Mucosa of stomach (tissue), 1 donor: Measurements from ENCODE around the gene ANAPC16.
"Not testable (repeated sequence)": the region's sequence is repeated elsewhere in the genome, so short reads cannot be mapped to it uniquely, and the experiment has no call there.

Experiments used
- H3K27me3 ChIP-seq: one replicate; pipeline ENCODE4 v1.7.0; 2013; ENCODE audit warnings: mild to moderate bottlenecking, low read length; ENCODE audit not compliant: control insufficient read depth, insufficient read depth
- H3K36me3 ChIP-seq: one replicate; pipeline ENCODE4 v1.7.0; 2013; ENCODE audit warnings: low read length; ENCODE audit not compliant: control insufficient read depth, insufficient read depth
- H3K4me1 ChIP-seq: one replicate; pipeline ENCODE4 v1.7.0; 2013; ENCODE audit warnings: mild to moderate bottlenecking, low read length; ENCODE audit not compliant: control insufficient read depth, insufficient read depth
- H3K4me3 ChIP-seq: one replicate; pipeline ENCODE4 v1.7.0; 2013; ENCODE audit warnings: low read length
- H3K9ac ChIP-seq: one replicate; pipeline ENCODE4 v1.7.0; 2013; ENCODE audit warnings: mild to moderate bottlenecking, low read length, moderate library complexity
- H3K9me3 ChIP-seq: one replicate; pipeline ENCODE4 v1.7.0; 2013; ENCODE audit warnings: mild to moderate bottlenecking, low read length, moderate library complexity; ENCODE audit not compliant: control insufficient read depth
- donor health status: Pancreatic carcinoma.

Gene ANAPC16

GRCh38 chr10:72235544-72236279, 19.9 kb downstream of the ANAPC16 start:
- Histone ChIP-seq H3K4me3 (no peak overlapping the region), H3K36me3 (peaks cover 3% of the 10 kb centered on the region), H3K9me3 (no peaks in the 10 kb centered on the region), H3K27me3 (no peaks in the 10 kb centered on the region), H3K9ac (no peak overlapping the region), H3K4me1 (no peaks in the 10 kb centered on the region)

DNA sequence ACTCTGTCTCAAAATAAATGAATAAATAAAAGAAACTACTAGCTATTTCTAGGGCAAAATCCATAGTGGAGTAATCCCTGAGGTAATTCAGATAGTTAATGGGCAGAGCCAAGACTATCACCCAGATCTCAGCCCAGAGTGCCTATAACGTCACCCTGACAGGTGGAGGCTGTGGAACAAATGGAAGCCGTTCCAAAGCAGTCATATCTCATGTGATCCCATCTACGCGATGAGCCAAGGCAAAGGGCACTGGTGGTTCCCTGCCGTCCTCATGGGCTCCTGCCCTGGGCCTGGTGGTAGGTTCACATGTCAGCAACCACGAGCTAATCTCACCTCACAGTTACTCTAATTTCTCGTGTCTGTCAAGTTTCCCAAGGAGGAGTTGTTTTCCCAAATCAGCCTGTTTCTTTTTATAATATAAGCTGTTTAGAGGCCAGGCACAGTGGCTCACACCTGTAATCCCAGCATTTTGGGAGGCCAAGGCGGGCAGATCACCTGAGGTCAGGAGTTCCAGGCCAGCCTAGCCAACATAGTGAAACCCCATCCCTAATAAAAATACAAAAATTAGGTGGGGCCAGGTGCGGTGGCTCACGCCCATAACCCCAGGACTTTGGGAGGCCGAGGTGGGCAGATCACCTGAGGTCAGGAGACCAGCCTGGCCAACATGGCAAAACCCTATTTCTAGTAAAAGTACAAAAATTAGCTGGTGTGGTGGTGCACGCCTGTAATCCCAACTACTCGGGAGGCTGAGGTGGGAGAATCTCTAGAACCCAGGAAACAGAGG, 22.8 kb downstream of the ANAPC16 start:
- Histone ChIP-seq H3K4me3 (no peak overlapping the region), H3K9me3 (no peaks in the 10 kb centered on the region), H3K9ac (no peak overlapping the region), H3K4me1 (peaks cover 15% of the 10 kb centered on the region), H3K27me3 (no peaks in the 10 kb centered on the region), H3K36me3 (no peaks in the 10 kb centered on the region)

- no peak overlapping the region for H3K9ac ChIP-seq
- no peak overlapping the region for H3K4me3 ChIP-seq
- H3K4me1 ChIP-seq = peaks cover 23% of the 10 kb centered on the region
- no peaks in the 10 kb centered on the region for H3K27me3 ChIP-seq
- H3K36me3 ChIP-seq = no peaks in the 10 kb centered on the region
- no peaks in the 10 kb centered on the region for H3K9me3 ChIP-seq
Observed at GRCh38 chr10:72239409-72239808, 23.6 kb downstream of the ANAPC16 start.

- H3K9ac ChIP-seq = no peak overlapping the region
- H3K36me3 ChIP-seq = no peaks in the 10 kb centered on the region
- peaks cover 32% of the 10 kb centered on the region for H3K4me1 ChIP-seq
- H3K9me3 ChIP-seq = no peaks in the 10 kb centered on the region
- no peak overlapping the region for H3K4me3 ChIP-seq
- H3K27me3 ChIP-seq = no peaks in the 10 kb centered on the region
Observed at GRCh38 chr10:72240371-72240770, 24.6 kb downstream of the ANAPC16 start.

- peaks cover 40% of the 10 kb centered on the region for H3K4me1 ChIP-seq
- no peak overlapping the region for H3K9ac ChIP-seq
- no peaks in the 10 kb centered on the region for H3K9me3 ChIP-seq
- no peaks in the 10 kb centered on the region for H3K27me3 ChIP-seq
- no peaks in the 10 kb centered on the region for H3K36me3 ChIP-seq
- no peak overlapping the region for H3K4me3 ChIP-seq
Observed at GRCh38 chr10:72241691-72242252, 26.0 kb downstream of the ANAPC16 start.

DNA sequence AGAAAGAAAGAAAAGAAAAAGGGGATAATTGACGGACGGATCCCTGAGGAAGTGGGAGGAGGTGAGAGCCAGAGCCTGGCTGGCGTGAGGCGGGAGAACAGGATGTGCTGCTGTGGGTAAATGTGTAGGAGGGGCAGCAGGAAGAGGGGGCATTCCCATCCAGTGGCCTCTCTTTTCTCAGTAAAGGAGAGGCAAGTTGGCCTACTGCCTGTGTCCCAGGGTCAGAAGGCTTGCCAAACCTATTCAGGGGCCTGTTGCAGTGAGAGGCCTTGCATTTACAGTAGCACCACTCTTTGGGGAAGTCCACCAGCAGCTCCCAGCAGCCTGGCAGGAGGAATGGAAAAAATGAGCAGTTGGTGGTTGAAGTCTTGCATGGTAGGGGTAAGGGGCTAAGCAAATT, 26.9 kb downstream of the ANAPC16 start:
- Histone ChIP-seq H3K36me3 (no peaks in the 10 kb centered on the region), H3K4me1 (peaks cover 48% of the 10 kb centered on the region), H3K4me3 (no peak overlapping the region), H3K9me3 (no peaks in the 10 kb centered on the region), H3K27me3 (no peaks in the 10 kb centered on the region), H3K9ac (no peak overlapping the region)

- H3K36me3 ChIP-seq = no peaks in the 10 kb centered on the region
- no peaks in the 10 kb centered on the region for H3K9me3 ChIP-seq
- no peak overlapping the region for H3K9ac ChIP-seq
- no peak overlapping the region for H3K4me3 ChIP-seq
- peaks cover 60% of the 10 kb centered on the region for H3K4me1 ChIP-seq
- no peaks in the 10 kb centered on the region for H3K27me3 ChIP-seq
Observed at GRCh38 chr10:72243822-72244437, 28.1 kb downstream of the ANAPC16 start.

DNA sequence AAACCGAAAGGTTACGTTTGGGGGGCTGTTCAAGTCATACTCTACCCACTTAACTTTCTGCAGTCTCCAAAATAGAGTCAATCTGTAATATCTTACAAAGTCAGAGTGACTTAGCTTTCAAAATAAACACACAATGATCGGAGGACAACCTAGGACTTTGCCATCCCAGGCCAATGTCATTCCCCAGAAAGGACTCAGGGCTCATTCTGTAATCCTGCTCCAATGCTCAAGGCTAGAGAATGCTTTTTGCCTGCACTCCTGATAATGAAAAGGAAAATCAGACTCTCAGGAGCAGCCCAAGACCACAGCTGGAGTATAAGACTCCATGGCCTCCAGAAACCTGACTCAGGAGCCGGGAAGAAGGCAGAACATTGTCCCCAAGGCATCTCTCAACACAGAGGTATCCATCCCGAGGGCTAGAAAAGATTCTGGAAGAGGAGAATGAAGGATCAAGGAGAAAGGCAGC, 28.8 kb downstream of the ANAPC16 start:
- Histone ChIP-seq H3K4me3 (no peak overlapping the region), H3K27me3 (no peaks in the 10 kb centered on the region), H3K36me3 (no peaks in the 10 kb centered on the region), H3K4me1 (peaks cover 65% of the 10 kb centered on the region), H3K9me3 (no peaks in the 10 kb centered on the region), H3K9ac (peak overlapping the region; percentile 48)

GRCh38 chr10:72245949-72246525, 30.2 kb downstream of the ANAPC16 start:
- Histone ChIP-seq H3K4me3 (no peak overlapping the region), H3K9me3 (no peaks in the 10 kb centered on the region), H3K9ac (peak overlapping the region; percentile 16), H3K27me3 (no peaks in the 10 kb centered on the region), H3K4me1 (peaks cover 71% of the 10 kb centered on the region), H3K36me3 (no peaks in the 10 kb centered on the region)

GRCh38 chr10:72248468-72249151, 32.8 kb downstream of the ANAPC16 start:
- no peaks in the 10 kb centered on the region for H3K27me3 ChIP-seq
- no peak overlapping the region for H3K4me3 ChIP-seq
- peaks cover 66% of the 10 kb centered on the region for H3K4me1 ChIP-seq
- peak overlapping the region; percentile 51 for H3K9ac ChIP-seq
- no peaks in the 10 kb centered on the region for H3K9me3 ChIP-seq
- no peaks in the 10 kb centered on the region for H3K36me3 ChIP-seq

- H3K36me3 ChIP-seq, H3K27me3 ChIP-seq, H3K4me3 ChIP-seq, H3K9me3 ChIP-seq: not testable (repeated sequence)
- Histone ChIP-seq H3K9ac (peak overlapping the region; percentile 51), H3K4me1 (peaks cover 66% of the 10 kb centered on the region)
Observed at GRCh38 chr10:72249176-72249862, 33.5 kb downstream of the ANAPC16 start.
